Measurements from ENCODE around the gene ZKSCAN1.
A peak's percentile ranks its signal among the peaks of the same experiment; 100 is the strongest.

The ZKSCAN1 gene

DNA sequence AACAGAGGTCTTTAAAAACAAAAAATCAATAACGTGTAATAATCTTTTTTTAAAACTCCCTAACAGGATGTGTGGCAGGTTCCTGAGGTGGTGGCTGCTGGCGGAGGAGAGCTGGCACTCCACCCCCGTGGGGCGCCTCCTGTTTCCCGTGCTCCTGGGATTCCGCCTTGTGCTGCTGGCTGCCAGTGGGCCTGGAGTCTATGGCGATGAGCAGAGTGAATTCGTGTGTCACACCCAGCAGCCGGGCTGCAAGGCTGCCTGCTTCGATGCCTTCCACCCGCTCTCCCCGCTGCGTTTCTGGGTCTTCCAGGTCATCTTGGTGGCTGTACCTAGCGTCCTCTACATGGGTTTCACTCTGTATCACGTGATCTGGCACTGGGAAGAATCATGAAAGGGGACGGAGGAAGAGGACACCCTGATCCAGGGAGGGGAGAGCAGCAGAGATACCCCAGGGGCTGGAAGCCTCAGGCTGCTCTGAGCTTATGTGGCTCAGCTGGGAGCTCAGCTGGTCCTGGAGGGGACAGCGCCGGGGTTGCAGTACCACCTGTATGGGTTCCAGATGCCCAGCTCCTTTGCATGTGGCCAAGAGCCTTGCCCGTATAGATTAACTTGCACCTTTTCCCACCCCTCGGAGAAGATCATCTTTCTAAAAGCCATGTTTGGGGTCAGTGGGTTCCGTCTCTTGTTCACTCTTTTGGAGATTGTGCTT, 22.9 kb upstream of the ZKSCAN1 start:
- TF ChIP-seq, protein P1, sequence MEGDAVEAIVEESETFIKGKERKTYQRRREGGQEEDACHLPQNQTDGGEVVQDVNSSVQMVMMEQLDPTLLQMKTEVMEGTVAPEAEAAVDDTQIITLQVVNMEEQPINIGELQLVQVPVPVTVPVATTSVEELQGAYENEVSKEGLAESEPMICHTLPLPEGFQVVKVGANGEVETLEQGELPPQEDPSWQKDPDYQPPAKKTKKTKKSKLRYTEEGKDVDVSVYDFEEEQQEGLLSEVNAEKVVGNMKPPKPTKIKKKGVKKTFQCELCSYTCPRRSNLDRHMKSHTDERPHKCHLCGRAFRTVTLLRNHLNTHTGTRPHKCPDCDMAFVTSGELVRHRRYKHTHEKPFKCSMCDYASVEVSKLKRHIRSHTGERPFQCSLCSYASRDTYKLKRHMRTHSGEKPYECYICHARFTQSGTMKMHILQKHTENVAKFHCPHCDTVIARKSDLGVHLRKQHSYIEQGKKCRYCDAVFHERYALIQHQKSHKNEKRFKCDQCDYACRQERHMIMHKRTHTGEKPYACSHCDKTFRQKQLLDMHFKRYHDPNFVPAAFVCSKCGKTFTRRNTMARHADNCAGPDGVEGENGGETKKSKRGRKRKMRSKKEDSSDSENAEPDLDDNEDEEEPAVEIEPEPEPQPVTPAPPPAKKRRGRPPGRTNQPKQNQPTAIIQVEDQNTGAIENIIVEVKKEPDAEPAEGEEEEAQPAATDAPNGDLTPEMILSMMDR (conservative IDR thresholded peaks at IDR 0.05; ENCODE audit: low read depth, low read length): no peak
- H3K4me3 ChIP-seq (ENCODE audit: low read depth, low read length): no peak overlapping the region
- no peak for DNase-seq (ENCODE audit: low read depth)

DNA sequence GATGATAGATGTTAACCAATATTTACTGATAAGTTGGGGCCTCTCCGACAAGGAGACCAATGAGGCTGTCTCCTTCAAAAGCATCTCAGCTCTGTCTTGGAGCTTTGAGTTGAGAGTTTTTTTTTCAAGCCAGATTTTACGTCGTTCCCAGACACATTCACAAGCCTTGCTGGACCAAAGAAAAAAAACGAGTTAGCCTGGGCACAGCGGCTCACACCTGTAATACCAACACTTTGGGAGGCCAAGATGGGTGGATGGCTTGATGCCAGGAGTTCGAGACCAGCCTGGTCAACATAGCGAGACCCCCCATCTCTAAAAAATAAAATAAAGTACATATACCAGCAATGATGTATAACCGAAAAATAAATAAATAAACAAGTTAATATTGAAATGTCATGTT, 20.6 kb upstream of the ZKSCAN1 start:
- H3K4me3 ChIP-seq (ENCODE audit: low read depth, low read length): no peak overlapping the region
- TF ChIP-seq, protein P1 (conservative IDR thresholded peaks at IDR 0.05; ENCODE audit: low read depth, low read length): no peak

DNA sequence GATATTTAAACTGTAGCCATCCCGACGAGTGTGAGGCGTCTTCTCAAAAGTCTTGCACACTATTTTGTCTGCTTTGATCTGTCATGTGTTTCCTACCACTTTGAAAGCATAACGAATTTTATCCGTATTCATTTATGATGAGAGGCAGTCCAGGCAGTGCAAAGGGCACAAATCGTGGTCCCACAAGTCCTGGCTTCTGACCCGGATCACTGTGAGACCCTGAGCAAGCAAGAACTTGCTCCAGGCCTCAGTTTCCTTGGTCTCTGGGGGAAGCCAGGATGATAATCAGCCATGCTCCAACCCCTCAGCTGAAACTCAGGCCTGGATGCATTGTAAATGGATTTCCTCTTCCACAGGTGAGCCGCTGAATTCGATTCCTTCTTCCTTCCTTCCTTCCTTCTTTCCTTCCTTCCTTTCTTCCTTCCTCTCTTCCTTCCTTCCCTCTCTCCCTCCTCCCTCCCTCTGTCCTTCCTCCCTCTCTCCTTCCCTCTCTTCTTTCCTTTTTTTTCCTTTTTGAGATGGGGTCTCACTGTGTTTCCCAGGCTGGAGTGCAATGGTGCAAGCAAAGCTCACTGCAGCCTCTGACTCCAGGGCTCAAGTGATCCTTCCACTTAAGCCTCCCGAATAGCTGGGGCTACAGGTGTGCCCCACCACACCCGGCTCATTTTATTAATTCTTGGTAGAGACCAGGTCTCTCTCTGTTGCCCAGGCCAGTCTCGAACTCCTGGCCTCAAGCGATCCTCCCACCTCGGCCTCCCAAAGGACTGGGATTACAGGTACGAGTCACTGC, 18.4 kb upstream of the ZKSCAN1 start:
- no peak for DNase-seq (ENCODE audit: low read depth)
- H3K4me3 ChIP-seq (ENCODE audit: low read depth, low read length): peak overlapping the region; percentile 64

More for the DNA sequence above, 20.6 kb upstream of the ZKSCAN1 start:
- no peak for DNase-seq (ENCODE audit: low read depth)

DNA sequence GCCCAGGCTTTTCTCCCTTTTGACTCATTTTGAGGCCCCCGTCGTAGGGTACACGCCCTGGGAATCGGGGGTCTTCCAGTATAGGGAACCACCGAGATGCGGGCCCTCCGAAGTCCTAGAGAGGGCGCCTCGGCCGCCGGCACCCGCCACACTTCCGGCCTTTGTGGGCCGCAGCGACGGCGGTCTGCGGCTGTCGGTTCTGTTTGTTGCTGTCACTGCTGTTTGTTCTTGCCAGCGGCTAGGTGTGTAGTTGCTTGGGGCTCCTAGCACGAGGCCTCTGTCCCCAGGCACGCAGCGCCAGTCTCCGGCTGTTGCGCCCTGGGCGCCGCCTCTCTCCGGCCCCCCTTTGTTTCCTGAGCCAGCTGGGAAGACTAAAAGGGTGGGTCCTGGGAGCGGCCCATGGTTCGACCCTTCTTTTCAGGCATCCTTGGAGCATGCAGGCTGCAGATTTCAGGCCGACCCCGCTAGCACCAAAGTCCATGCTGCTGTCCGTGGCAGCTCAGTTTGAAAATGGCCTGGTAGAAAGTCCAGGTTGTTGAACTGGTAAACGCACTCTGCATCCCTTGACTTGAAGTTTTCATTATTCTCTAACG, 17.8 kb upstream of the ZKSCAN1 start:
- TF ChIP-seq, protein P1 (conservative IDR thresholded peaks at IDR 0.05; ENCODE audit: low read depth, low read length): peak; percentile 49
- peak; percentile 38 for DNase-seq (ENCODE audit: low read depth)
- H3K4me3 ChIP-seq (ENCODE audit: low read depth, low read length): peak overlapping the region; percentile 64

More for the DNA sequence above, 18.4 kb upstream of the ZKSCAN1 start:
- TF ChIP-seq, protein P1 (conservative IDR thresholded peaks at IDR 0.05; ENCODE audit: low read depth, low read length): no peak

DNA sequence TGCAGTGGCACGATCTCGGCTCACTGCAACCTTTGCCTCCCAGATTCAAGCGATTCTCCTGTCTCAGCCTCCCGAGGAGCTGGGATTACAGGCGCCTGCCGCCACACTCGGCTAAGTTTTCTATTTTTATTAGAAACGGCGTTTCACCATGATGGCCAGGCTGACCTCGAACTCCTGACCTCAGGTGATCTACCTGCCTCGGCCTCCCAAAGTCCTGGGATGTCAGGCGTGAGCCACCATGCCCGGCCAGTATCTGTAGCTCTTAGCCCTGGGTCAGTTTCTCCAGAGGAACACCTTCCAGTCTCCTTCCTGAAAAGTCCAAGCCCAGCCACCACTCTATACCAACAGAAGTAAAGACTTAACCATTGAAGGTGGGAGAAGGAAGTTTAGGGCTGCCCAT, 15.2 kb upstream of the ZKSCAN1 start:
- H3K4me3 ChIP-seq (ENCODE audit: low read depth, low read length): no peak overlapping the region
- no peak for DNase-seq (ENCODE audit: low read depth)
- TF ChIP-seq, protein P1 (conservative IDR thresholded peaks at IDR 0.05; ENCODE audit: low read depth, low read length): no peak

DNA sequence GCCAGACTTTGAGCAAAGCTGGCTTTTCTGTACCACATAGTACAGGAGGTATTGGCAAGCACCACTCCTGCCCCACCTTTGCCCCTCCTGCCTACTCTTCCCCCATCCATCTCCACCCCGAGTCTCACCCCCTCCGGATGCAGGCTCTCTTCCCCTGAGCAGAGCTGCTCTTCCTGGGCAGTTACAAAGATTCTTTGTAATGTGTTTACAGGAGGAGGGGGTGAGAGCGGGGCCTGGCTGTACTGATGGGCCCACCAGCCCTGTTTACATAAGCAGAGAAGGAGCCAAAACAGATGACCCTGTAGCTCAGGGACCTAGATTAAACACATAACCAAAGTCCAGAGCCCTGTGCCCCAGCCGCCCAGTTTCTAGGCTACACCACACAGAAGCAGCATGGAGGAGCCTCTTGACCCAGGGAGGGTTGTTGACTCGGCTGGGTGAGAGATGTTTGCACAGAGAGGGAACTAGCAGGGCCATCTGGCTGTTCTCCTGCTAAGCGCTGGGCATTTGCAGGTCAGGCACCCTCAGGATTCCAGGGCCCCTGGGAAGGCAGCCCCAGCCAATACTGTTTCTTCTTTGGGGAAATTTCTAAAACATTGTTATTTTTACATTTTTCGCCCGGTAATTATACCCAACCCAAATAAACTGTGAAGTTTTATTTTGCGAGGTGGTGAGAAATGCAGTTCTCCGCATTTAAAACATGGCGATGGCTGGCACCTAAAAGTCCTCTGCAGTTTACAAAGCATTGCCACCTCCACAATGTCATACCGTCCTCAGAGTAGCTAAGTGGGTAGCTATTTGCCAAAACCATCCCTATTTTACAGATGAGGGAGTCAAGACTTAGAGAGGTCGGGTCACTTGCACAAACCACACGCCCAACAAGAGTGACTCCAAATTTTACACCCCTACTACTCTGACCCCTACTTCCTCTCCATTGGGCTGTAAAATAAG, 11.4 kb upstream of the ZKSCAN1 start:
- TF ChIP-seq, protein P1 (conservative IDR thresholded peaks at IDR 0.05; ENCODE audit: low read depth, low read length): no peak
- H3K4me3 ChIP-seq (ENCODE audit: low read depth, low read length): no peak overlapping the region
- peak; percentile 54 for DNase-seq (ENCODE audit: low read depth)
